ENCODE data around the gene SORL1. TPM values are rescaled to one million over a fixed set of nuclear protein-coding genes. Genes with fewer than 3 reads are reported as not detected.
"Not testable (repeated sequence)": the region's sequence is repeated elsewhere in the genome, so short reads cannot be mapped to it uniquely, and the experiment has no call there.

SORL1 gene, protein sequence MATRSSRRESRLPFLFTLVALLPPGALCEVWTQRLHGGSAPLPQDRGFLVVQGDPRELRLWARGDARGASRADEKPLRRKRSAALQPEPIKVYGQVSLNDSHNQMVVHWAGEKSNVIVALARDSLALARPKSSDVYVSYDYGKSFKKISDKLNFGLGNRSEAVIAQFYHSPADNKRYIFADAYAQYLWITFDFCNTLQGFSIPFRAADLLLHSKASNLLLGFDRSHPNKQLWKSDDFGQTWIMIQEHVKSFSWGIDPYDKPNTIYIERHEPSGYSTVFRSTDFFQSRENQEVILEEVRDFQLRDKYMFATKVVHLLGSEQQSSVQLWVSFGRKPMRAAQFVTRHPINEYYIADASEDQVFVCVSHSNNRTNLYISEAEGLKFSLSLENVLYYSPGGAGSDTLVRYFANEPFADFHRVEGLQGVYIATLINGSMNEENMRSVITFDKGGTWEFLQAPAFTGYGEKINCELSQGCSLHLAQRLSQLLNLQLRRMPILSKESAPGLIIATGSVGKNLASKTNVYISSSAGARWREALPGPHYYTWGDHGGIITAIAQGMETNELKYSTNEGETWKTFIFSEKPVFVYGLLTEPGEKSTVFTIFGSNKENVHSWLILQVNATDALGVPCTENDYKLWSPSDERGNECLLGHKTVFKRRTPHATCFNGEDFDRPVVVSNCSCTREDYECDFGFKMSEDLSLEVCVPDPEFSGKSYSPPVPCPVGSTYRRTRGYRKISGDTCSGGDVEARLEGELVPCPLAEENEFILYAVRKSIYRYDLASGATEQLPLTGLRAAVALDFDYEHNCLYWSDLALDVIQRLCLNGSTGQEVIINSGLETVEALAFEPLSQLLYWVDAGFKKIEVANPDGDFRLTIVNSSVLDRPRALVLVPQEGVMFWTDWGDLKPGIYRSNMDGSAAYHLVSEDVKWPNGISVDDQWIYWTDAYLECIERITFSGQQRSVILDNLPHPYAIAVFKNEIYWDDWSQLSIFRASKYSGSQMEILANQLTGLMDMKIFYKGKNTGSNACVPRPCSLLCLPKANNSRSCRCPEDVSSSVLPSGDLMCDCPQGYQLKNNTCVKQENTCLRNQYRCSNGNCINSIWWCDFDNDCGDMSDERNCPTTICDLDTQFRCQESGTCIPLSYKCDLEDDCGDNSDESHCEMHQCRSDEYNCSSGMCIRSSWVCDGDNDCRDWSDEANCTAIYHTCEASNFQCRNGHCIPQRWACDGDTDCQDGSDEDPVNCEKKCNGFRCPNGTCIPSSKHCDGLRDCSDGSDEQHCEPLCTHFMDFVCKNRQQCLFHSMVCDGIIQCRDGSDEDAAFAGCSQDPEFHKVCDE (N-terminal part only)
- total RNA-seq (2021; fragmentation: NEBNext Ultra II Directional; extraction: Animal tissue kit (Norgen Biotek cat#: 25700)), result under 1 TPM; 0.19 to 0.48 (median 0.36) TPM
- long read RNA-seq, result 0 reads

DNA sequence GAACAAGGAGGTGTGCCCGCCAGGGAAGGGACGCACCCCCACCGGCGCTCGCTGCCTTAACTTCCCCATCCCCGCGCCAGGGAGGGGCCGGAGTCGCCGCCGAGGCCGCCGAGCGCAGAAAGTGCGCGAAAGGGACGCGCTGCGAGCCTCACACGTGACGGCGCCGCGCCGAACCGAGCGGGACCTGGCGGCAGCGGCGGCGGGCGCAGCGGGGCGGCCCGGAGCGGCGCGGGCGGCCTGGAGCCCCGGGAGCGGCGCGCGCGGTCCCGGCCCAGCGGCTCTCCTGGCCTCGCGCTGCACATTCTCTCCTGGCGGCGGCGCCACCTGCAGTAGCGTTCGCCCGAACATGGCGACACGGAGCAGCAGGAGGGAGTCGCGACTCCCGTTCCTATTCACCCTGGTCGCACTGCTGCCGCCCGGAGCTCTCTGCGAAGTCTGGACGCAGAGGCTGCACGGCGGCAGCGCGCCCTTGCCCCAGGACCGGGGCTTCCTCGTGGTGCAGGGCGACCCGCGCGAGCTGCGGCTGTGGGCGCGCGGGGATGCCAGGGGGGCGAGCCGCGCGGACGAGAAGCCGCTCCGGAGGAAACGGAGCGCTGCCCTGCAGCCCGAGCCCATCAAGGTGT, at the start of gene SORL1:
Gene SORL1, plus strand, starts transcription at position 329 of the 623 bp plus-strand sequence. Its CDS starts 18 bp downstream, at position 347.
- Mint-ChIP-seq H3K4me1 (ENCODE audit: low read depth) (peaks cover 5% of the 10 kb centered on the region; the same call in 1 of the 2 replicates), H3K9me3 (no peaks in the 10 kb centered on the region), H3K27me3 (ENCODE audit: insufficient read depth) (peaks cover 37% of the 10 kb centered on the region), H3K36me3 (ENCODE audit: low read depth) (no peaks in the 10 kb centered on the region), H3K27ac (no peak within 1 kb of the TSS), H3K4me3 (peak within 1 kb of the TSS; percentile 76)
- DNase-seq, result no peak
- TF ChIP-seq, protein P1, sequence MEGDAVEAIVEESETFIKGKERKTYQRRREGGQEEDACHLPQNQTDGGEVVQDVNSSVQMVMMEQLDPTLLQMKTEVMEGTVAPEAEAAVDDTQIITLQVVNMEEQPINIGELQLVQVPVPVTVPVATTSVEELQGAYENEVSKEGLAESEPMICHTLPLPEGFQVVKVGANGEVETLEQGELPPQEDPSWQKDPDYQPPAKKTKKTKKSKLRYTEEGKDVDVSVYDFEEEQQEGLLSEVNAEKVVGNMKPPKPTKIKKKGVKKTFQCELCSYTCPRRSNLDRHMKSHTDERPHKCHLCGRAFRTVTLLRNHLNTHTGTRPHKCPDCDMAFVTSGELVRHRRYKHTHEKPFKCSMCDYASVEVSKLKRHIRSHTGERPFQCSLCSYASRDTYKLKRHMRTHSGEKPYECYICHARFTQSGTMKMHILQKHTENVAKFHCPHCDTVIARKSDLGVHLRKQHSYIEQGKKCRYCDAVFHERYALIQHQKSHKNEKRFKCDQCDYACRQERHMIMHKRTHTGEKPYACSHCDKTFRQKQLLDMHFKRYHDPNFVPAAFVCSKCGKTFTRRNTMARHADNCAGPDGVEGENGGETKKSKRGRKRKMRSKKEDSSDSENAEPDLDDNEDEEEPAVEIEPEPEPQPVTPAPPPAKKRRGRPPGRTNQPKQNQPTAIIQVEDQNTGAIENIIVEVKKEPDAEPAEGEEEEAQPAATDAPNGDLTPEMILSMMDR (IDR thresholded peaks at IDR 0.05), result peak; percentile 61

DNA sequence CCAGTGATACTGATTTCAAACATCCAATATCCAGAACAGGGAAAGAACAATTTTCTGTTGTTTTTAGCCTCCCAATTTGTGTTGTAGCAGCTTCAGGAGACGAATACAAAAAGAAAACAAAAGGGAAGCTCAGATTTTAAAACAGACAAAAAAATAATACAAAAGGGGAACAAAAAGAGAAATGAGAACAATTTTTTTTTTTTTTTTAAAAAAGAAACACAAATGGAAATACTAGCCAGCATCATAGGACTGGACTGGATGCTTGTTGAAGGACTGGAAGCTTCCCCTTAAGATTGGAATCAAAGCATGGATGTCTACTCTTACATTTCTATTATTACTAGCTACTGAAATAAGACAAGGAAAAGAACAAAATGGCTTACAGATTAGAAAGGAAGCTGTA, 46.5 kb upstream of the SORL1 start:
- peaks cover 10% of the 10 kb centered on the region for H3K9me3 Mint-ChIP-seq
- TF ChIP-seq, protein P1 (IDR thresholded peaks at IDR 0.05), result no peak
- H3K4me3 Mint-ChIP-seq, result no peak overlapping the region
- H3K36me3 Mint-ChIP-seq (ENCODE audit: low read depth), result no peaks in the 10 kb centered on the region
- H3K4me1 Mint-ChIP-seq (ENCODE audit: low read depth), result no peaks in the 10 kb centered on the region
- no peak for DNase-seq
- no peak overlapping the region for H3K27ac Mint-ChIP-seq
- H3K27me3 Mint-ChIP-seq (ENCODE audit: insufficient read depth), result peaks cover 8% of the 10 kb centered on the region

DNA sequence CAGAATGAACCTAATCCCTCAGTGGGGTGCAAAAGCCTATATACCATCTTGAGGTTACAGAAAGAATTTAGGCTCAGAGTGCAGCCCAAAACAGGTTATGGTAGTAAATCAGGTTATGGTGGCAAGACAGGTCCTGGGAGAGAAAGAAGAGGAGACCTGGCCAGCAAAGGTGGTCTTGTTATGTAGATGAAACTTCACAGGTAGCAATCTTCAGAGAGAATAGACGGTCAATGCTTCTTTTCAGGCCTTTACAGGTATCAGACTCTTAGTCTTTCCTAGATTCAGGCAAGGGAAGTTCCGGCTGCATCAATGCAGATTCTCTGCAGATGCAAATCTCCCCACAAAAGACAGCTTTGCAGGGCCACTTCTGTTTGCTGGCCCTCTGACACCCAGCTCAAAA, 45.8 kb upstream of the SORL1 start:
- no peak overlapping the region for H3K4me3 Mint-ChIP-seq
- TF ChIP-seq, protein P1 (IDR thresholded peaks at IDR 0.05), result no peak
- H3K36me3 Mint-ChIP-seq (ENCODE audit: low read depth), result no peaks in the 10 kb centered on the region
- no peak for DNase-seq
- H3K4me1 Mint-ChIP-seq (ENCODE audit: low read depth), result no peaks in the 10 kb centered on the region
- H3K27me3 Mint-ChIP-seq (ENCODE audit: insufficient read depth), result peaks cover 8% of the 10 kb centered on the region
- H3K27ac Mint-ChIP-seq, result no peak overlapping the region
- H3K9me3 Mint-ChIP-seq, result peaks cover 10% of the 10 kb centered on the region

DNA sequence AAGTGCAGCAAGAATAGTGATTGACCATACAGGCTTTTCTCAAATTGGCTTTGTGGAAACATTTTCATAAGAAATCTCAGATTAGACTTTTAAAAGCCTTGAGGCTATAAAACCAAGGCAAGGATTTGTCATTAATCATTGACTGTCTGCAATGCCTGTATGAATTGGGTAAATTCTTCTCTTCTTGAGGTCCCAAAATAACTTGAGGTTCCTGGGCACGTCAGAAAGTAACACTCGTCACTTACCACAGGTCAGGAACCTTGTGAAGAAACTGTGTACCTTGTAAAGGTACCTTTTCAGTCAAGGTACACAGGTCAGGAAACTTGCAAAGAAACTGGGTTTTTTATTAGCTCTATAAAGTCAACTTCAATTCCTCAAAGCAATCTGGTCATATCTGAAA, 43.3 kb upstream of the SORL1 start:
- Mint-ChIP-seq H3K27me3 (ENCODE audit: insufficient read depth) (peaks cover 14% of the 10 kb centered on the region), H3K36me3 (ENCODE audit: low read depth) (no peaks in the 10 kb centered on the region), H3K27ac (no peak overlapping the region), H3K4me3 (no peak overlapping the region), H3K4me1 (ENCODE audit: low read depth) (no peaks in the 10 kb centered on the region), H3K9me3 (no peaks in the 10 kb centered on the region)
- TF ChIP-seq, protein P1 (IDR thresholded peaks at IDR 0.05), result no peak
- no peak for DNase-seq

DNA sequence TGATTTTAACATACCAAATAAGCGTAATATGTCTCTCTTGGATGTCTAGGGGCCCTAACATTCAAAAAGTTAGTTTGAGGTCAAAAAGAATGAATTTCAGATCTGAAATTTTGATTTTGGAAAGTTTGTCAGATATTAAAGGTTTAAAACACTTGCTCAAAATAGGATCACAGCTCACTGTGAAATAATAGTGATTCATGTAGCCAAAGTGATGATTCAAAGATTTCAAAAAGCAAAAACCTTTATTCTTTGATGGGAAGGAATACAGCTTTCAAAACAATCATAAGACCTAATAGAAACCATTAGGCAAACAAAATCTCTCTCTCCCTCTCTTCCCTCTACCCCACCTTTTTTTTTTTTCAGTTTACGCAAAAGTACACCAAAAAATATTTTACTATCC, 42.1 kb upstream of the SORL1 start:
- H3K36me3 Mint-ChIP-seq (ENCODE audit: low read depth); H3K9me3 Mint-ChIP-seq; H3K4me1 Mint-ChIP-seq (ENCODE audit: low read depth); H3K4me3 Mint-ChIP-seq; DNase-seq; H3K27ac Mint-ChIP-seq: not testable (repeated sequence)
- H3K27me3 Mint-ChIP-seq (ENCODE audit: insufficient read depth), result peaks cover 14% of the 10 kb centered on the region

DNA sequence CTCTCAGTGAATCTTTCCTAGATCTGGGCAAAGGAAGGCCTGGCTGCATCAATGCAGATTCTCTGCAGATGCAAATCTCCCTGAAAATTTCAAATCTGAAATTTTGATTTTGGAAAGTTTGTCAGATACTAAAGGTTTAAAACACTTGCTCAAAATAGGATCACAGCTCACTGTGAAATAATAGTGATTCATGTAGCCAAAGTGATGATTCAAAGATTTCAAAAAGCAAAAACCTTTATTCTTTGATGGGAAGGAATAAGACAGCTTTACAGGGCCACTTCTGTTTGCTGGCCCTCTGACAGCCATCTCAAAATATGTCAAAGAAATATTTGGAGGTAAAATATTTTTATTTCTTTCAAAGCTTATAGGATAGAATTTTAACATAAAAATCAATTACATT, 40.8 kb upstream of the SORL1 start:
- H3K9me3 Mint-ChIP-seq; H3K27ac Mint-ChIP-seq; H3K36me3 Mint-ChIP-seq (ENCODE audit: low read depth): not testable (repeated sequence)

More for the DNA sequence above, 40.8 kb upstream of the SORL1 start:
- not testable (repeated sequence) for H3K4me3 Mint-ChIP-seq; DNase-seq; H3K4me1 Mint-ChIP-seq (ENCODE audit: low read depth)
- H3K27me3 Mint-ChIP-seq (ENCODE audit: insufficient read depth), result peaks cover 19% of the 10 kb centered on the region

Measured in HFFc6 (cell line).